NCI-H146 (cell line): ENCODE data around the gene HNRNPH2.

Experiments
- DNase-seq: peaks from one replicate; lab custom pipeline; 2025; lab: John Stamatoyannopoulos, UW

HNRNPH2 gene

GRCh38 chrX:101462892-101463291 lies 54.9 kb downstream of the HNRNPH2 start:
- DNase-seq, result peak; percentile 39
